H1 (cell line): Measurements from ENCODE around the gene RABEP2. TPM values are rescaled to one million over a fixed set of nuclear protein-coding genes. Genes with fewer than 3 reads are reported as not detected.

Experiments
- CBX5 ChIP-seq: fragments of 300-800, 300-1000 bp; sonication (generic); IDR thresholded peaks from 2 replicates; pipeline ENCODE4 v1.7.1; 2016; ENCODE audit warnings: antibody characterized with exemption, low read length, low read depth
- CEBPB ChIP-seq: IDR thresholded peaks from 2 replicates; pipeline ENCODE4 v1.6.1; 2012; ENCODE audit warnings: low read depth, low read length
- CHD2 ChIP-seq: IDR thresholded peaks from 2 replicates; pipeline ENCODE4 v1.6.1; 2012; ENCODE audit warnings: low read length, improper control_type of control experiment
- NANOG ChIP-seq: IDR thresholded peaks from 2 replicates; pipeline ENCODE4 v1.6.1; 2011; ENCODE audit warnings: low read length, low read depth, mild to moderate bottlenecking, inconsistent platforms; ENCODE audit not compliant: insufficient read depth, poor library complexity, severe bottlenecking
- SP1 ChIP-seq: IDR thresholded peaks from 2 replicates; pipeline ENCODE4 v1.6.1; 2011; ENCODE audit warnings: low read depth, low read length
- TEAD4 ChIP-seq: IDR thresholded peaks from 2 replicates; pipeline ENCODE4 v1.6.1; 2012; ENCODE audit warnings: low read depth, low read length, inconsistent platforms, mixed read lengths
- polyA plus RNA-seq, 7 experiments: library from polyadenylated mRNA; depleted of rRNA in 3 of 7; stranded (reverse) in 5 of 7; unstranded in 2 of 7; fragments of >200 nt in 5 of 7; fragments of 200-250 nt in 2 of 7; gene quantifications; 1 replicate in 5 of 7; 2 replicates in 1 of 7; 4 replicates in 1 of 7; pipeline versions ENCODE4 v1.2.1 to v1.2.3, GENCODE V29; 2011 to 2013; ENCODE audit warnings: missing spikeins in 2 of 7, mixed read lengths in 2 of 7
- total RNA-seq: library from RNA; stranded (reverse); fragmentation: NEBNext Ultra II Directional; extraction: Animal tissue kit (Norgen Biotek cat#: 25700); gene quantifications from 2 replicates; pipeline ENCODE4 v1.2.1, GENCODE V29; 2021
- TF ChIP-seq, protein P1 (sequence below): fragments of 300-600 bp; sonication (generic); IDR thresholded peaks from 2 replicates; pipeline ENCODE4 v1.7.1; 2012; ENCODE audit warnings: low read length, moderate library complexity, mild to moderate bottlenecking, inconsistent platforms; ENCODE audit not compliant: insufficient replicate concordance
- TF ChIP-seq, protein P2 (sequence below): IDR thresholded peaks from 2 replicates; pipeline ENCODE4 v1.6.1; 2011; ENCODE audit warnings: low read depth, mild to moderate bottlenecking, low read length; ENCODE audit not compliant: insufficient read depth
- TF ChIP-seq, protein P3 (sequence below), 3 experiments: IDR thresholded peaks; 1 replicate in 2 of 3; 2 replicates in 1 of 3; pipeline versions ENCODE4 v1.5.1 to v1.6.1; 2011; ENCODE audit warnings: low read length in 3 of 3, mild to moderate bottlenecking in 3 of 3, inconsistent platforms in 2 of 3, low read depth in 1 of 3, moderate library complexity in 1 of 3; ENCODE audit not compliant: insufficient read depth in 1 of 3; ENCODE audit errors: control extremely low read depth in 1 of 3

RABEP2 gene
- total and polyA plus RNA-seq, 2 of the 8 experiments (the other 6 are each of a cell fraction or from before 2014, with no cell fraction given), result 10.4 to 14.9 TPM

DNA sequence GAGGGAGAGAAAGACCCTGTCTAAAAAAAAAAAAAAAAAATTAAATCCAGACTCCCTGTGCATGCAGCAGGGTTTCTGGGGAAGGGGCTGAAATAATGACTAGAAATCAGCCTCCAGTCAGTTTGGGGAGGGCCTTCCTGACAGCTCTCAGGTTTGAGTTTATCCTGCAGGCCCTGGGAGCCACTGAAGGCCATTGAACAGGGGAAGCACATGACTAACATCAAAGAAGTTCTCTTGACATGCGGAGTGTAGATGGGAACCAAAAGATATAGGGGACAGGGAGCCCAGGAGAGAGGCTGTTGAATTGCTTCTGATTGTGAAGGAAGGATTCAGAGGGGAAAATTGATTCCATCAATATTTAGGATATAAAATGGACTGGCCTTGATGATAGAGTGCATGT, 2.8 kb upstream of the RABEP2 start (continued):
- TF ChIP-seq, protein P1, sequence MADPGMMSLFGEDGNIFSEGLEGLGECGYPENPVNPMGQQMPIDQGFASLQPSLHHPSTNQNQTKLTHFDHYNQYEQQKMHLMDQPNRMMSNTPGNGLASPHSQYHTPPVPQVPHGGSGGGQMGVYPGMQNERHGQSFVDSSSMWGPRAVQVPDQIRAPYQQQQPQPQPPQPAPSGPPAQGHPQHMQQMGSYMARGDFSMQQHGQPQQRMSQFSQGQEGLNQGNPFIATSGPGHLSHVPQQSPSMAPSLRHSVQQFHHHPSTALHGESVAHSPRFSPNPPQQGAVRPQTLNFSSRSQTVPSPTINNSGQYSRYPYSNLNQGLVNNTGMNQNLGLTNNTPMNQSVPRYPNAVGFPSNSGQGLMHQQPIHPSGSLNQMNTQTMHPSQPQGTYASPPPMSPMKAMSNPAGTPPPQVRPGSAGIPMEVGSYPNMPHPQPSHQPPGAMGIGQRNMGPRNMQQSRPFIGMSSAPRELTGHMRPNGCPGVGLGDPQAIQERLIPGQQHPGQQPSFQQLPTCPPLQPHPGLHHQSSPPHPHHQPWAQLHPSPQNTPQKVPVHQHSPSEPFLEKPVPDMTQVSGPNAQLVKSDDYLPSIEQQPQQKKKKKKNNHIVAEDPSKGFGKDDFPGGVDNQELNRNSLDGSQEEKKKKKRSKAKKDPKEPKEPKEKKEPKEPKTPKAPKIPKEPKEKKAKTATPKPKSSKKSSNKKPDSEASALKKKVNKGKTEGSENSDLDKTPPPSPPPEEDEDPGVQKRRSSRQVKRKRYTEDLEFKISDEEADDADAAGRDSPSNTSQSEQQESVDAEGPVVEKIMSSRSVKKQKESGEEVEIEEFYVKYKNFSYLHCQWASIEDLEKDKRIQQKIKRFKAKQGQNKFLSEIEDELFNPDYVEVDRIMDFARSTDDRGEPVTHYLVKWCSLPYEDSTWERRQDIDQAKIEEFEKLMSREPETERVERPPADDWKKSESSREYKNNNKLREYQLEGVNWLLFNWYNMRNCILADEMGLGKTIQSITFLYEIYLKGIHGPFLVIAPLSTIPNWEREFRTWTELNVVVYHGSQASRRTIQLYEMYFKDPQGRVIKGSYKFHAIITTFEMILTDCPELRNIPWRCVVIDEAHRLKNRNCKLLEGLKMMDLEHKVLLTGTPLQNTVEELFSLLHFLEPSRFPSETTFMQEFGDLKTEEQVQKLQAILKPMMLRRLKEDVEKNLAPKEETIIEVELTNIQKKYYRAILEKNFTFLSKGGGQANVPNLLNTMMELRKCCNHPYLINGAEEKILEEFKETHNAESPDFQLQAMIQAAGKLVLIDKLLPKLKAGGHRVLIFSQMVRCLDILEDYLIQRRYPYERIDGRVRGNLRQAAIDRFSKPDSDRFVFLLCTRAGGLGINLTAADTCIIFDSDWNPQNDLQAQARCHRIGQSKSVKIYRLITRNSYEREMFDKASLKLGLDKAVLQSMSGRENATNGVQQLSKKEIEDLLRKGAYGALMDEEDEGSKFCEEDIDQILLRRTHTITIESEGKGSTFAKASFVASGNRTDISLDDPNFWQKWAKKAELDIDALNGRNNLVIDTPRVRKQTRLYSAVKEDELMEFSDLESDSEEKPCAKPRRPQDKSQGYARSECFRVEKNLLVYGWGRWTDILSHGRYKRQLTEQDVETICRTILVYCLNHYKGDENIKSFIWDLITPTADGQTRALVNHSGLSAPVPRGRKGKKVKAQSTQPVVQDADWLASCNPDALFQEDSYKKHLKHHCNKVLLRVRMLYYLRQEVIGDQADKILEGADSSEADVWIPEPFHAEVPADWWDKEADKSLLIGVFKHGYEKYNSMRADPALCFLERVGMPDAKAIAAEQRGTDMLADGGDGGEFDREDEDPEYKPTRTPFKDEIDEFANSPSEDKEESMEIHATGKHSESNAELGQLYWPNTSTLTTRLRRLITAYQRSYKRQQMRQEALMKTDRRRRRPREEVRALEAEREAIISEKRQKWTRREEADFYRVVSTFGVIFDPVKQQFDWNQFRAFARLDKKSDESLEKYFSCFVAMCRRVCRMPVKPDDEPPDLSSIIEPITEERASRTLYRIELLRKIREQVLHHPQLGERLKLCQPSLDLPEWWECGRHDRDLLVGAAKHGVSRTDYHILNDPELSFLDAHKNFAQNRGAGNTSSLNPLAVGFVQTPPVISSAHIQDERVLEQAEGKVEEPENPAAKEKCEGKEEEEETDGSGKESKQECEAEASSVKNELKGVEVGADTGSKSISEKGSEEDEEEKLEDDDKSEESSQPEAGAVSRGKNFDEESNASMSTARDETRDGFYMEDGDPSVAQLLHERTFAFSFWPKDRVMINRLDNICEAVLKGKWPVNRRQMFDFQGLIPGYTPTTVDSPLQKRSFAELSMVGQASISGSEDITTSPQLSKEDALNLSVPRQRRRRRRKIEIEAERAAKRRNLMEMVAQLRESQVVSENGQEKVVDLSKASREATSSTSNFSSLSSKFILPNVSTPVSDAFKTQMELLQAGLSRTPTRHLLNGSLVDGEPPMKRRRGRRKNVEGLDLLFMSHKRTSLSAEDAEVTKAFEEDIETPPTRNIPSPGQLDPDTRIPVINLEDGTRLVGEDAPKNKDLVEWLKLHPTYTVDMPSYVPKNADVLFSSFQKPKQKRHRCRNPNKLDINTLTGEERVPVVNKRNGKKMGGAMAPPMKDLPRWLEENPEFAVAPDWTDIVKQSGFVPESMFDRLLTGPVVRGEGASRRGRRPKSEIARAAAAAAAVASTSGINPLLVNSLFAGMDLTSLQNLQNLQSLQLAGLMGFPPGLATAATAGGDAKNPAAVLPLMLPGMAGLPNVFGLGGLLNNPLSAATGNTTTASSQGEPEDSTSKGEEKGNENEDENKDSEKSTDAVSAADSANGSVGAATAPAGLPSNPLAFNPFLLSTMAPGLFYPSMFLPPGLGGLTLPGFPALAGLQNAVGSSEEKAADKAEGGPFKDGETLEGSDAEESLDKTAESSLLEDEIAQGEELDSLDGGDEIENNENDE, result no peak
- TF ChIP-seq NANOG (no peak), CBX5 (no peak), CEBPB (no peak), SP1 (no peak), CHD2 (no peak), TEAD4 (no peak)
- TF ChIP-seq, protein P2, sequence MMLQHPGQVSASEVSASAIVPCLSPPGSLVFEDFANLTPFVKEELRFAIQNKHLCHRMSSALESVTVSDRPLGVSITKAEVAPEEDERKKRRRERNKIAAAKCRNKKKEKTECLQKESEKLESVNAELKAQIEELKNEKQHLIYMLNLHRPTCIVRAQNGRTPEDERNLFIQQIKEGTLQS, result no peak
- TF ChIP-seq, protein P3, sequence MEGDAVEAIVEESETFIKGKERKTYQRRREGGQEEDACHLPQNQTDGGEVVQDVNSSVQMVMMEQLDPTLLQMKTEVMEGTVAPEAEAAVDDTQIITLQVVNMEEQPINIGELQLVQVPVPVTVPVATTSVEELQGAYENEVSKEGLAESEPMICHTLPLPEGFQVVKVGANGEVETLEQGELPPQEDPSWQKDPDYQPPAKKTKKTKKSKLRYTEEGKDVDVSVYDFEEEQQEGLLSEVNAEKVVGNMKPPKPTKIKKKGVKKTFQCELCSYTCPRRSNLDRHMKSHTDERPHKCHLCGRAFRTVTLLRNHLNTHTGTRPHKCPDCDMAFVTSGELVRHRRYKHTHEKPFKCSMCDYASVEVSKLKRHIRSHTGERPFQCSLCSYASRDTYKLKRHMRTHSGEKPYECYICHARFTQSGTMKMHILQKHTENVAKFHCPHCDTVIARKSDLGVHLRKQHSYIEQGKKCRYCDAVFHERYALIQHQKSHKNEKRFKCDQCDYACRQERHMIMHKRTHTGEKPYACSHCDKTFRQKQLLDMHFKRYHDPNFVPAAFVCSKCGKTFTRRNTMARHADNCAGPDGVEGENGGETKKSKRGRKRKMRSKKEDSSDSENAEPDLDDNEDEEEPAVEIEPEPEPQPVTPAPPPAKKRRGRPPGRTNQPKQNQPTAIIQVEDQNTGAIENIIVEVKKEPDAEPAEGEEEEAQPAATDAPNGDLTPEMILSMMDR (IDR thresholded peaks at IDR 0.05; ENCODE audit: control extremely low read depth in 1 of 3, insufficient read depth in 1 of 3, low read depth in 1 of 3, low read length in 3 of 3), result no peak
